Measurements from ENCODE around the gene POLR2L. TPM values are rescaled to one million over a fixed set of nuclear protein-coding genes. Genes with fewer than 3 reads are reported as not detected.

The POLR2L gene
- total and polyA plus RNA-seq, 3 donors from 2014 or later, result 32.9 to 97.3 (median 48.4) TPM

DNA sequence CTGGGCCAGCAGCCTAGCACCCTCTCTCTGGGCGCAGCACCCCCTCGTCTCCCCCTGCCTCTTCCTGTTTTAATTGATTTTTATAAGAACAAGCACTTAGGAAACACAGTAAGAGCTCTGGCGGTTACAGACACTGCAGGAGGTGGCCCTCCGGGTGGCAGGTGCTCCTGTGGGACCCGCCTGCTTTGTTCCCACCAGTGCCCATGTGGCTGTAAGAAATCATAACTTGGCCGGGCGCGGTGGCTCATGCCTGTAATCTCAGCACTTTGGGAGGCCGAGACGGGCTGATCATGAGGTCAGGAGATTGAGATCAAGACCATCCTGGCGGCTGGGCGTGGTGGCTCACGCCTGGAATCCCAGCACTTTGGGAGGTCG lies 18.8 kb upstream of the POLR2L start:
- DNase-seq, result no peak
- H3K4me3 ChIP-seq, result no peak overlapping the region
- WGBS, 2 donors, result 94 to 96% methylated on average over 12 to 14 of the region's 14 CpGs
- peaks cover 10% of the 10 kb centered on the region for H3K4me1 ChIP-seq
- H3K9me3 ChIP-seq, result no peaks in the 10 kb centered on the region
- H3K36me3 ChIP-seq (ENCODE audit: low read depth, missing control alignments), result no peaks in the 10 kb centered on the region
- no peak overlapping the region for H3K27ac ChIP-seq
- intact Hi-C loops (cut with DNase I; ENCODE audit: low total_unique reads), result no loop called here
- no peaks in the 10 kb centered on the region for H3K27me3 ChIP-seq
- no peak for TF ChIP-seq CTCF (IDR thresholded peaks at IDR 0.05)
- no peak for TF ChIP-seq POLR2A (IDR thresholded peaks at IDR 0.05)

DNA sequence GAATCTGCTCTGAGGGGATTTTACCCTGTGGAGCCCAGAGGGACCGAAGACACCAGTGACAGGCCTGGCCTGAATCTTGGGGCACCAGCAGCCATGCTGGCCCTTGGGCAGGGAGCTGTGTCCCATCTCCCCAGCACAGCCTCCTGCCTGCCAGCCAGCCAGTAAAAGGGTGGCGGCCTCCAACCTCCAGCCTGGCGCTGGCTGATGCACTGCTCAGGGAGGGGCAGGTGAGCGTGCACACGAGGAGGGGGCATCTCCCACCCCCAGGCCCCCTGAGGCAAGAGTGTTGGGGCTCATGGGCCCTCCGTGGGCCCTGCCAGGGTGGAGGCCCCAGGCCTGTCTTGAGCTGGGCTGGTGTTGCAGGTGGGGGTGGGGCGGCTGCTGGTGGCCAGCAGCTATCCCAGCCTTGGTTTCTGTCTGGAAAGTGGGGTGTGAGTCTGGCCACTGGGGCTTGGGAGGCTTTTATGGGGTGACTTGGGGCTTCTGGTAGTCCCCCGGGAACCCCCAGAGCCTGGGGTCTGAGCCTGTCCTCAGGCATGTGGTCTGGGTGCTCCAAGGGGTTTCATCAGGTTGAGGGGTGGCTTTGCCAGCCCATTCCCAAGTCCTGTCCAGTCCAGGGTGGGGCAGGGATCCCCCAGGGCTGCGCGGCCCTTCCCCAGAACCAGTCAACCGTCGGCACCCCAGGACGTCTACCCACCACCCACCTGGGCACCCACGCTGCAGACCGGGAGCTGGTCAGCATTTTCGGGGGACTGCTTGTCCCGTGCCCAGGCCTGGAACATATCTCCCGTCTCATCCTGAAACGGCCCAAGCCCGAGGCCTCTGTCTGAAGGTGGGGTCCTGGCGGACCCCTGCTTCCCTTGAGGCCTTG lies 18.1 kb upstream of the POLR2L start:
- 88 to 89% methylated on average over 13 to 20 of the region's 21 CpGs for WGBS, 2 donors
- DNase-seq, result no peak
- peak overlapping the region in 1 of 2 donors; percentile 43 for H3K27ac ChIP-seq
- no peaks in the 10 kb centered on the region for H3K27me3 ChIP-seq
- TF ChIP-seq POLR2A (IDR thresholded peaks at IDR 0.05), result no peak
- H3K4me1 ChIP-seq, result peaks cover 10% of the 10 kb centered on the region
- no peak overlapping the region for H3K4me3 ChIP-seq
- H3K9me3 ChIP-seq, result no peaks in the 10 kb centered on the region
- intact Hi-C loops (cut with DNase I; ENCODE audit: low total_unique reads), result no loop called here
- no peaks in the 10 kb centered on the region for H3K36me3 ChIP-seq (ENCODE audit: low read depth, missing control alignments)

- peaks cover 10% of the 10 kb centered on the region for H3K4me1 ChIP-seq
- H3K27me3 ChIP-seq, result no peaks in the 10 kb centered on the region
- peak overlapping the region in 1 of 2 donors; percentile 43 for H3K27ac ChIP-seq
- peak; percentile 84 for DNase-seq
- TF ChIP-seq CTCF (IDR thresholded peaks at IDR 0.05) (no peak), POLR2A (IDR thresholded peaks at IDR 0.05) (no peak)
- H3K4me3 ChIP-seq, result no peak overlapping the region
- H3K9me3 ChIP-seq, result no peaks in the 10 kb centered on the region
- intact Hi-C loops (cut with DNase I; ENCODE audit: low total_unique reads), result no loop called here
- WGBS, 2 donors, result 40 to 45% methylated on average over 8 to 23 of the region's 31 CpGs
- no peaks in the 10 kb centered on the region for H3K36me3 ChIP-seq (ENCODE audit: low read depth, missing control alignments)
Measured at GRCh38 chr11:859394-860131, 17.2 kb upstream of the POLR2L start.

- intact Hi-C loops (cut with DNase I; ENCODE audit: low total_unique reads), result no loop called here
- 86 to 88% methylated on average over 34 to 36 of the region's 37 CpGs for WGBS, 2 donors
- no peak overlapping the region for H3K4me3 ChIP-seq
- H3K9me3 ChIP-seq, result no peaks in the 10 kb centered on the region
- H3K27ac ChIP-seq, result no peak overlapping the region
- no peak for DNase-seq
- H3K27me3 ChIP-seq, result no peaks in the 10 kb centered on the region
- H3K36me3 ChIP-seq (ENCODE audit: low read depth, missing control alignments), result no peaks in the 10 kb centered on the region
- peaks cover 10% of the 10 kb centered on the region for H3K4me1 ChIP-seq
- no peak for TF ChIP-seq POLR2A (IDR thresholded peaks at IDR 0.05)
- TF ChIP-seq CTCF (IDR thresholded peaks at IDR 0.05), result no peak
Measured at GRCh38 chr11:858762-859339, 16.5 kb upstream of the POLR2L start.

All from testis (tissue), 3 donors.